Naive thymus-derived CD8-positive, alpha-beta T cell (primary cell): ENCODE results near the gene PIEZO1. TPM values are rescaled to one million over a fixed set of nuclear protein-coding genes. Genes with fewer than 3 reads are reported as not detected.
A peak's percentile ranks its signal among the peaks of the same experiment; 100 is the strongest.

Experiments
- ATAC-seq, 2 donors: fragments of 150-1000 bp; cut with Tn5 transposase in 1 of 2; sonication (Bioruptor Pico), chemical (Tn5 transposase) in 1 of 2; 1 replicate in 1 of 2; 2 replicates in 1 of 2; pipeline ENCODE4 v1.10.0; 2021; ENCODE audit warnings: mild to moderate bottlenecking in 2 of 2, moderate library complexity in 2 of 2
- POLR2A ChIA-PET: fragments of 350-600 bp; sonication (Branson Sonifier 250); formaldehyde crosslinking; loops from one replicate; lab custom pipeline; 2021; ENCODE audit warnings: antibody characterized with exemption; lab: Charles Lee
- DNase-seq, 10 donors: peaks; one replicate each; pipeline versions ENCODE4 v3.0.0 to v3.0.0-alpha.2; 2020 to 2022
- H3K27ac Mint-ChIP-seq, 10 donors: one replicate each; pipeline ENCODE4 v1.8.0; 2020 to 2022; ENCODE audit warnings: mild to moderate bottlenecking in 10 of 10, mixed read lengths in 10 of 10, moderate library complexity in 4 of 10, inconsistent platforms in 1 of 10
- H3K27me3 Mint-ChIP-seq, 5 donors: one replicate each; pipeline ENCODE4 v1.8.0; 2021 to 2022; ENCODE audit warnings: mixed read lengths in 5 of 5
- H3K36me3 Mint-ChIP-seq, 3 donors: one replicate each; pipeline ENCODE4 v1.8.0; 2020 to 2022; ENCODE audit warnings: mixed read lengths in 3 of 3, mild to moderate bottlenecking in 2 of 3, inconsistent platforms in 1 of 3
- H3K4me1 Mint-ChIP-seq, 4 donors: one replicate each; pipeline ENCODE4 v1.8.0; 2021 to 2022; ENCODE audit warnings: mixed read lengths in 4 of 4
- H3K4me3 Mint-ChIP-seq, 10 donors: one replicate each; pipeline ENCODE4 v1.8.0; 2020 to 2022; ENCODE audit warnings: mild to moderate bottlenecking in 10 of 10, mixed read lengths in 10 of 10, moderate library complexity in 6 of 10, inconsistent platforms in 1 of 10
- H3K9me3 Mint-ChIP-seq, 9 donors: one replicate each; pipeline ENCODE4 v1.8.0; 2020 to 2022; ENCODE audit warnings: mixed read lengths in 9 of 9, mild to moderate bottlenecking in 3 of 9, inconsistent platforms in 1 of 9, moderate library complexity in 1 of 9
- polyA plus RNA-seq, 3 donors: library from polyadenylated mRNA; unstranded; fragments of 300-500 nt; fragmentation: Illumina TruSeq; gene quantifications; one replicate each; pipeline ENCODE4 v1.2.3, GENCODE V29; 2021
- total RNA-seq, 8 experiments: library from RNA in 2 of 8; stranded (reverse) in 2 of 8; gene quantifications; one replicate each; pipeline ENCODE4 v1.2.3 and lab custom pipeline; 2021 to 2026

The PIEZO1 gene
- total and polyA plus RNA-seq, 5 experiments from 2014 or later: 2.4 to 94.5 (median 8.4) TPM

- no peak for DNase-seq
- no peak for ATAC-seq
- peak overlapping the region in 1 of 10 donors; percentile 40 for H3K27ac Mint-ChIP-seq
- POLR2A ChIA-PET: interaction anchor here (0.5 to 1.2 kb wide), 4 partner anchors 9 to 519 kb away, joined by 3 to 4 read pairs (median 3); partner anchors contain the start of genes GALNS and TRAPPC2L
- H3K27me3 Mint-ChIP-seq: no peaks in the 10 kb centered on the region
- H3K4me3 Mint-ChIP-seq: peak overlapping the region in 1 of 10 donors; percentile 8
- no peaks in the 10 kb centered on the region for H3K9me3 Mint-ChIP-seq
- H3K36me3 Mint-ChIP-seq: peaks cover 0 to 12% (median 0%) of the 10 kb centered on the region in 3 donors
- H3K4me1 Mint-ChIP-seq: peaks cover 4 to 28% (median 23%) of the 10 kb centered on the region in 4 donors
Observed at GRCh38 chr16:88807626-88808453, 22.8 kb upstream of the PIEZO1 start.

GRCh38 chr16:88807142-88807625 lies 22.2 kb upstream of the PIEZO1 start:
- H3K36me3 Mint-ChIP-seq: peaks cover 0 to 12% (median 0%) of the 10 kb centered on the region in 3 donors
- no peak for DNase-seq
- no peak overlapping the region for H3K4me3 Mint-ChIP-seq
- peaks cover 4 to 26% (median 22%) of the 10 kb centered on the region in 4 donors for H3K4me1 Mint-ChIP-seq
- H3K9me3 Mint-ChIP-seq: no peaks in the 10 kb centered on the region
- no peaks in the 10 kb centered on the region for H3K27me3 Mint-ChIP-seq
- peak overlapping the region in 1 of 10 donors; percentile 65 for H3K27ac Mint-ChIP-seq
- POLR2A ChIA-PET: interaction anchor here (1.1 to 1.2 kb wide), 3 partner anchors 8 to 105 kb away, joined by 3 to 4 read pairs (median 3); partner anchors contain the start of genes GALNS and TRAPPC2L
- no peak for ATAC-seq

- Mint-ChIP-seq H3K4me3 (peak overlapping the region in 1 of 10 donors; percentile 32), H3K27ac (no peak overlapping the region), H3K9me3 (no peaks in the 10 kb centered on the region), H3K27me3 (no peaks in the 10 kb centered on the region), H3K36me3 (peaks cover 0 to 12% (median 0%) of the 10 kb centered on the region in 3 donors), H3K4me1 (peaks cover 3 to 28% (median 21%) of the 10 kb centered on the region in 4 donors)
- DNase-seq: no peak
- ATAC-seq: no peak
- POLR2A ChIA-PET: interaction anchor here (0.6 to 1.2 kb wide), 4 partner anchors 28 to 114 kb away, joined by 3 read pairs; partner anchors contain the start of genes GALNS and TRAPPC2L
Observed at GRCh38 chr16:88806491-88807111, 21.6 kb upstream of the PIEZO1 start.

- DNase-seq (no peak), ATAC-seq (no peak)
- POLR2A ChIA-PET: interaction anchor here (0.6 to 1.2 kb wide), 3 partner anchors 27 to 114 kb away, joined by 3 read pairs; no protein-coding TSS in a partner anchor
- no peaks in the 10 kb centered on the region for H3K9me3 Mint-ChIP-seq
- H3K4me3 Mint-ChIP-seq: peak overlapping the region in 1 of 10 donors; percentile 32
- peak overlapping the region in 1 of 10 donors; percentile 24 for H3K27ac Mint-ChIP-seq
- H3K4me1 Mint-ChIP-seq: peaks cover 3 to 30% (median 23%) of the 10 kb centered on the region in 4 donors
- H3K27me3 Mint-ChIP-seq: no peaks in the 10 kb centered on the region
- peaks cover 0 to 12% (median 0%) of the 10 kb centered on the region in 3 donors for H3K36me3 Mint-ChIP-seq
Observed at GRCh38 chr16:88805887-88806393, 20.9 kb upstream of the PIEZO1 start.

GRCh38 chr16:88805340-88805715 lies 20.3 kb upstream of the PIEZO1 start:
- Mint-ChIP-seq H3K9me3 (no peaks in the 10 kb centered on the region), H3K27me3 (no peaks in the 10 kb centered on the region), H3K4me3 (no peak overlapping the region), H3K4me1 (peaks cover 3 to 32% (median 21%) of the 10 kb centered on the region in 4 donors), H3K36me3 (peaks cover 0 to 12% (median 0%) of the 10 kb centered on the region in 3 donors), H3K27ac (peak overlapping the region in 1 of 10 donors; percentile 24)
- POLR2A ChIA-PET: interaction anchor here (1.0 to 1.4 kb wide), 2 partner anchors 33 to 102 kb away, joined by 3 to 4 read pairs; no protein-coding TSS in a partner anchor
- no peak for DNase-seq
- ATAC-seq: no peak

- H3K27me3 Mint-ChIP-seq: no peaks in the 10 kb centered on the region
- DNase-seq: no peak
- no peaks in the 10 kb centered on the region for H3K9me3 Mint-ChIP-seq
- no peak for ATAC-seq
- H3K4me1 Mint-ChIP-seq: peaks cover 6 to 32% (median 20%) of the 10 kb centered on the region in 4 donors
- H3K27ac Mint-ChIP-seq: peak overlapping the region in 1 of 10 donors; percentile 61
- H3K4me3 Mint-ChIP-seq: peak overlapping the region in 6 of 10 donors; percentile 48 to 78 (median 59)
- POLR2A ChIA-PET: interaction anchor here (1.0 to 2.5 kb wide), 3 partner anchors 19 to 102 kb away, joined by 3 to 12 read pairs (median 4); partner anchors contain the start of gene PIEZO1
- H3K36me3 Mint-ChIP-seq: peaks cover 0 to 9% (median 0%) of the 10 kb centered on the region in 3 donors
Observed at GRCh38 chr16:88804552-88805339, 19.7 kb upstream of the PIEZO1 start.

- peak overlapping the region in 7 of 10 donors; percentile 48 to 78 (median 59) for H3K4me3 Mint-ChIP-seq
- ATAC-seq (no peak), DNase-seq (no peak)
- no peaks in the 10 kb centered on the region for H3K9me3 Mint-ChIP-seq
- H3K4me1 Mint-ChIP-seq: peaks cover 6 to 31% (median 18%) of the 10 kb centered on the region in 4 donors
- peak overlapping the region in 1 of 10 donors; percentile 61 for H3K27ac Mint-ChIP-seq
- no peaks in the 10 kb centered on the region for H3K27me3 Mint-ChIP-seq
- H3K36me3 Mint-ChIP-seq: peaks cover 0 to 7% (median 0%) of the 10 kb centered on the region in 3 donors
- POLR2A ChIA-PET: interaction anchor here (1.0 to 2.5 kb wide), 6 partner anchors 8 to 101 kb away, joined by 3 to 25 read pairs (median 10); partner anchors contain the start of genes APRT, GALNS, PIEZO1 and TRAPPC2L
Observed at GRCh38 chr16:88804173-88804551, 19.1 kb upstream of the PIEZO1 start.

GRCh38 chr16:88803264-88803987 lies 18.4 kb upstream of the PIEZO1 start, which contains the start of gene CDT1:
TSS of gene CDT1 (plus strand) at chr16:88803789. CDS start at chr16:88803832, 43 bp downstream.
- H3K9me3 Mint-ChIP-seq: no peaks in the 10 kb centered on the region

GRCh38 chr16:88800277-88800592 lies 15.2 kb upstream of the PIEZO1 start:
- H3K27me3 Mint-ChIP-seq: no peaks in the 10 kb centered on the region
- no peak for ATAC-seq
- DNase-seq: no peak
- no peaks in the 10 kb centered on the region for H3K36me3 Mint-ChIP-seq
- H3K4me1 Mint-ChIP-seq: peaks cover 5 to 41% (median 21%) of the 10 kb centered on the region in 4 donors
- peak overlapping the region in 6 of 10 donors; percentile 33 to 75 (median 53) for H3K27ac Mint-ChIP-seq
- H3K4me3 Mint-ChIP-seq: peak overlapping the region in 9 of 10 donors; percentile 1 to 78 (median 18)
- no peaks in the 10 kb centered on the region for H3K9me3 Mint-ChIP-seq
- POLR2A ChIA-PET: interaction anchor here (1.2 to 4.3 kb wide), 7 partner anchors 11 to 371 kb away, joined by 3 to 26 read pairs (median 4); partner anchors contain the start of gene APRT

More at GRCh38 chr16:88803264-88803987, 18.4 kb upstream of the PIEZO1 start, which contains the start of gene CDT1:
- H3K27me3 Mint-ChIP-seq: no peaks in the 10 kb centered on the region
- H3K4me3 Mint-ChIP-seq: peak within 1 kb of the TSS; percentile 78 to 91 (median 86)
- peaks cover 6 to 31% (median 18%) of the 10 kb centered on the region in 4 donors for H3K4me1 Mint-ChIP-seq
- ATAC-seq (peak; percentile 54 to 58), DNase-seq (peak; percentile 65 to 88 (median 84))
- H3K27ac Mint-ChIP-seq: peak within 1 kb of the TSS; percentile 63 to 93 (median 86)
- peaks cover 0 to 2% (median 0%) of the 10 kb centered on the region in 3 donors for H3K36me3 Mint-ChIP-seq
- POLR2A ChIA-PET: interaction anchor here (0.5 to 2.5 kb wide), 19 partner anchors 8 to 921 kb away, joined by 3 to 25 read pairs (median 4); partner anchors contain the start of genes APRT, GALNS, PIEZO1 and TRAPPC2L

- ATAC-seq (peak; percentile 23 to 29), DNase-seq (peak in 1 of 10 donors; percentile 72)
- Mint-ChIP-seq H3K27me3 (no peaks in the 10 kb centered on the region), H3K4me3 (peak overlapping the region in 7 of 10 donors; percentile 1 to 52 (median 11)), H3K4me1 (peaks cover 5 to 46% (median 26%) of the 10 kb centered on the region in 4 donors), H3K27ac (peak overlapping the region in 5 of 10 donors; percentile 33 to 75 (median 63)), H3K9me3 (no peaks in the 10 kb centered on the region), H3K36me3 (no peaks in the 10 kb centered on the region)
- POLR2A ChIA-PET: interaction anchor here (1.2 to 4.3 kb wide), 6 partner anchors 8 to 54 kb away, joined by 3 to 26 read pairs (median 4); partner anchors contain the start of gene APRT
Observed at GRCh38 chr16:88799569-88800276, 14.7 kb upstream of the PIEZO1 start.
